ACC112 (cell line): Measurements from ENCODE around the gene TRIM72.
"Not testable (repeated sequence)": the region's sequence is repeated elsewhere in the genome, so short reads cannot be mapped to it uniquely, and the experiment has no call there.

Experiments used
- H2AFZ ChIP-seq: fragments of 200-600 bp; sonication (generic); one replicate; pipeline ENCODE4 v1.6.0; 2017; ENCODE audit warnings: antibody characterized with exemption, low read length; ENCODE audit not compliant: unreplicated experiment
- H3K27ac ChIP-seq: fragments of 200-600 bp; sonication (generic); 2 replicates; pipeline ENCODE4 v1.5.1; 2014; ENCODE audit warnings: low read depth, mild to moderate bottlenecking, antibody characterized with exemption, low read length, moderate library complexity
- H3K27me3 ChIP-seq: fragments of 200-600 bp; sonication (generic); 2 replicates; pipeline ENCODE4 v1.6.1; 2014; ENCODE audit warnings: mild to moderate bottlenecking, antibody characterized with exemption, low read length, moderate library complexity, mixed read lengths; ENCODE audit not compliant: insufficient read depth
- H3K36me3 ChIP-seq: fragments of 200-600 bp; sonication (generic); 2 replicates; pipeline ENCODE4 v1.6.1; 2016; ENCODE audit warnings: mild to moderate bottlenecking, antibody characterized with exemption, low read length, moderate library complexity, mixed read lengths; ENCODE audit not compliant: insufficient read depth
- H3K4me1 ChIP-seq: fragments of 200-600 bp; sonication (generic); one replicate; pipeline ENCODE4 v1.6.1; 2016; ENCODE audit warnings: low read length, mixed read lengths; ENCODE audit not compliant: insufficient read depth, unreplicated experiment, control insufficient read depth
- H3K4me3 ChIP-seq: fragments of 200-600 bp; sonication (generic); 2 replicates; pipeline ENCODE4 v1.5.1; 2014; ENCODE audit warnings: mild to moderate bottlenecking, low read depth, low read length
- H3K79me2 ChIP-seq: fragments of 200-600 bp; sonication (generic); one replicate; pipeline ENCODE4 v1.6.0; 2016; ENCODE audit warnings: low read length; ENCODE audit not compliant: control insufficient read depth, unreplicated experiment, insufficient read depth

TRIM72 gene

GRCh38 chr16:31260136-31260931 is 46.4 kb downstream of the TRIM72 start:
- Histone ChIP-seq H3K36me3 (no peaks in the 10 kb centered on the region), H3K79me2 (no peaks in the 10 kb centered on the region), H3K4me3 (no peak overlapping the region), H2AFZ (no peak overlapping the region), H3K27me3 (peaks cover 57% of the 10 kb centered on the region), H3K4me1 (no peaks in the 10 kb centered on the region), H3K27ac (no peak overlapping the region)

- peaks cover 3% of the 10 kb centered on the region for H3K4me1 ChIP-seq
- no peak overlapping the region for H2AFZ ChIP-seq
- no peak overlapping the region for H3K4me3 ChIP-seq
- H3K27ac ChIP-seq = no peak overlapping the region
- H3K36me3 ChIP-seq = no peaks in the 10 kb centered on the region
- no peaks in the 10 kb centered on the region for H3K79me2 ChIP-seq
- H3K27me3 ChIP-seq = peaks cover 53% of the 10 kb centered on the region
Observed at GRCh38 chr16:31262084-31262483, 48.2 kb downstream of the TRIM72 start.

- H2AFZ ChIP-seq = no peak overlapping the region
- peaks cover 60% of the 10 kb centered on the region for H3K27me3 ChIP-seq
- peaks cover 3% of the 10 kb centered on the region for H3K4me1 ChIP-seq
- no peak overlapping the region for H3K4me3 ChIP-seq
- H3K27ac ChIP-seq = no peak overlapping the region
- H3K79me2 ChIP-seq = no peaks in the 10 kb centered on the region
- no peaks in the 10 kb centered on the region for H3K36me3 ChIP-seq
Observed at GRCh38 chr16:31265329-31266245, 51.7 kb downstream of the TRIM72 start.

- no peaks in the 10 kb centered on the region for H3K36me3 ChIP-seq
- H3K4me3 ChIP-seq = no peak overlapping the region
- no peak overlapping the region for H3K27ac ChIP-seq
- H3K4me1 ChIP-seq = peaks cover 3% of the 10 kb centered on the region
- no peaks in the 10 kb centered on the region for H3K79me2 ChIP-seq
- H3K27me3 ChIP-seq = peaks cover 60% of the 10 kb centered on the region
- H2AFZ ChIP-seq = no peak overlapping the region
Observed at GRCh38 chr16:31267332-31268032, 53.6 kb downstream of the TRIM72 start.

GRCh38 chr16:31268033-31268365 is 54.1 kb downstream of the TRIM72 start:
- no peak overlapping the region for H2AFZ ChIP-seq
- no peaks in the 10 kb centered on the region for H3K36me3 ChIP-seq
- H3K27me3 ChIP-seq = peaks cover 60% of the 10 kb centered on the region
- H3K4me3 ChIP-seq = no peak overlapping the region
- H3K79me2 ChIP-seq = no peaks in the 10 kb centered on the region
- H3K27ac ChIP-seq = no peak overlapping the region
- peaks cover 3% of the 10 kb centered on the region for H3K4me1 ChIP-seq

- Histone ChIP-seq H3K4me1 (peaks cover 3% of the 10 kb centered on the region), H3K4me3 (no peak overlapping the region), H3K27ac (no peak overlapping the region), H2AFZ (no peak overlapping the region), H3K79me2 (no peaks in the 10 kb centered on the region), H3K36me3 (no peaks in the 10 kb centered on the region), H3K27me3 (peaks cover 65% of the 10 kb centered on the region)
Observed at GRCh38 chr16:31268891-31269290, 55.0 kb downstream of the TRIM72 start.

GRCh38 chr16:31269541-31269940 is 55.6 kb downstream of the TRIM72 start:
- H3K4me1 ChIP-seq = peaks cover 3% of the 10 kb centered on the region
- peaks cover 66% of the 10 kb centered on the region for H3K27me3 ChIP-seq
- no peaks in the 10 kb centered on the region for H3K79me2 ChIP-seq
- H2AFZ ChIP-seq = no peak overlapping the region
- H3K36me3 ChIP-seq = no peaks in the 10 kb centered on the region
- H3K27ac ChIP-seq = no peak overlapping the region
- H3K4me3 ChIP-seq = no peak overlapping the region

GRCh38 chr16:31269973-31270372 is 56.1 kb downstream of the TRIM72 start:
- H3K27ac ChIP-seq, H3K4me3 ChIP-seq, H3K79me2 ChIP-seq, H3K36me3 ChIP-seq, H2AFZ ChIP-seq, H3K4me1 ChIP-seq: not testable (repeated sequence)
- H3K27me3 ChIP-seq = peaks cover 69% of the 10 kb centered on the region

- Histone ChIP-seq H3K79me2 (no peaks in the 10 kb centered on the region), H3K27ac (no peak overlapping the region), H3K27me3 (peaks cover 70% of the 10 kb centered on the region)
Observed at GRCh38 chr16:31270795-31271194, 56.9 kb downstream of the TRIM72 start.

GRCh38 chr16:31271621-31272190 is 57.8 kb downstream of the TRIM72 start:
- Histone ChIP-seq H3K27ac (no peak overlapping the region), H3K27me3 (peaks cover 72% of the 10 kb centered on the region), H3K36me3 (no peaks in the 10 kb centered on the region), H3K79me2 (no peaks in the 10 kb centered on the region), H3K4me3 (no peak overlapping the region), H2AFZ (no peak overlapping the region), H3K4me1 (no peaks in the 10 kb centered on the region)

More at GRCh38 chr16:31270795-31271194, 56.9 kb downstream of the TRIM72 start:
- Histone ChIP-seq H3K4me1 (no peaks in the 10 kb centered on the region), H3K4me3 (no peak overlapping the region), H2AFZ (no peak overlapping the region), H3K36me3 (no peaks in the 10 kb centered on the region)
